K562 treated with DMSO at 1 percent for 12 hours (cell line): ENCODE data around the gene GABBR1. TPM values are rescaled to one million over a fixed set of nuclear protein-coding genes. Genes with fewer than 3 reads are reported as not detected.

ENCODE experiments used
- total RNA-seq: library from RNA; unstranded; fragments of 300-600 nt; gene quantifications from 2 replicates; pipeline ENCODE4 v1.2.3, GENCODE V29; 2022; ENCODE audit not compliant: insufficient read depth

Gene GABBR1
- total RNA-seq = 3.0 and 13.3 TPM in 2 replicates

GRCh38 chr6:29632789-29633533 is at the start of gene GABBR1:
Gene GABBR1 (minus strand): TSS chr6:29633183. CDS start chr6:29632385, 798 bp downstream.

GRCh38 chr6:29680904-29681303 is 47.9 kb upstream of the GABBR1 start, which contains the start of gene ZFP57:
Gene ZFP57 (minus strand): TSS chr6:29681152. CDS start chr6:29677003, 4,149 bp downstream.

GRCh38 chr6:29656798-29657197 is 23.8 kb upstream of the GABBR1 start, which contains the start of gene MOG:
Gene MOG (plus strand): TSS chr6:29657092. CDS start chr6:29657210, 118 bp downstream.

GRCh38 chr6:29584821-29585220 is 48.2 kb downstream of the GABBR1 start, which contains the start of gene OR2H2:
Gene OR2H2 (plus strand): TSS chr6:29585121. CDS start chr6:29587945, 2,824 bp downstream.

GRCh38 chr6:29559524-29560287 is 73.3 kb downstream of the GABBR1 start, which contains the start of gene UBD:
Gene UBD (minus strand): TSS chr6:29559732. CDS start chr6:29559701, 31 bp downstream.

Other genes starting within 250 kb of the GABBR1 start
- gene OR12D2, start 237.6 kb downstream of the GABBR1 start, total RNA-seq = not detected in 2 replicates
- gene OR12D1, start 218.3 kb downstream of the GABBR1 start, total RNA-seq = not detected in 2 replicates
- gene OR10C1, start 193.9 kb downstream of the GABBR1 start, total RNA-seq = not detected in 2 replicates
- gene OR11A1, start 176.1 kb downstream of the GABBR1 start, total RNA-seq = not detected in 2 replicates
- gene OR2H1, start 176.0 kb downstream of the GABBR1 start, total RNA-seq = not detected in 2 replicates
- not detected in 2 replicates for gene MAS1L, start 145.2 kb downstream of the GABBR1 start, total RNA-seq
- not detected in 2 replicates for gene UBD, start 73.5 kb downstream of the GABBR1 start, total RNA-seq
- gene OR2H2, start 48.1 kb downstream of the GABBR1 start, total RNA-seq = not detected in 2 replicates
- not detected in 2 replicates for gene MOG, start 23.9 kb upstream of the GABBR1 start, total RNA-seq
- not detected in 2 replicates for gene ZFP57, start 48.0 kb upstream of the GABBR1 start, total RNA-seq
- not detected in 2 replicates for gene HLA-F, start 90.3 kb upstream of the GABBR1 start, total RNA-seq
- not detected in 2 replicates for gene HLA-G, start 194.6 kb upstream of the GABBR1 start, total RNA-seq